Activated T-cell treated with anti-CD3 and anti-CD28 coated beads for 1 hour (primary cell): ENCODE data around the gene KLHDC7A.

ENCODE experiments used
- DNase-seq: peaks from one replicate; pipeline ENCODE4 v3.0.0-alpha.2; 2020; ENCODE audit warnings: low read depth

The KLHDC7A gene

GRCh38 chr1:18508084-18508483 lies 27.4 kb downstream of the KLHDC7A start:
- no peak for DNase-seq

GRCh38 chr1:18511149-18511873 lies 30.6 kb downstream of the KLHDC7A start:
- no peak for DNase-seq

- no peak for DNase-seq
These were observed 31.1 kb downstream of the KLHDC7A start for GRCh38 chr1:18511874-18512150.

DNA sequence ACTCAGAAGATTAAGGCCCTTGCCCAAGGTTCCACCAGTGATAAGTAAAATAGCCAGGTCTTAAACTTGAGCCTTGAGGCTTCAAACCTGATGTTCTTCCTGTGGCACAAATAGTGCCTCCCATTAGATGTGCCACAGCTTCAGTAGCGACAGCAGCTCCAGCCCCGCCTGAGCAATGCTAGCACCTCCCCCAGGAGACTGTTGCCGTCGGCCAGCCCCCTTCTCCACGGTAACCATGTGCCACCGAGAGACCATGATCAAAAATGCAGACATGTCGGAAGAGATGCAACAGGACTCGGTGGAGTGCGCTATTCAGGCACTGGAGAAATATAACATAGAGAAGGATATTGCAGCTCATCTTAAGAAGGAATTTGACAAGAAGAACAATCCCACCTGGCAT lies 32.2 kb downstream of the KLHDC7A start:
- DNase-seq, result no peak

- DNase-seq, result no peak
These were observed 33.3 kb downstream of the KLHDC7A start for GRCh38 chr1:18513995-18514394.

- DNase-seq, result no peak
These were observed 34.5 kb downstream of the KLHDC7A start for GRCh38 chr1:18515120-18515667.

DNA sequence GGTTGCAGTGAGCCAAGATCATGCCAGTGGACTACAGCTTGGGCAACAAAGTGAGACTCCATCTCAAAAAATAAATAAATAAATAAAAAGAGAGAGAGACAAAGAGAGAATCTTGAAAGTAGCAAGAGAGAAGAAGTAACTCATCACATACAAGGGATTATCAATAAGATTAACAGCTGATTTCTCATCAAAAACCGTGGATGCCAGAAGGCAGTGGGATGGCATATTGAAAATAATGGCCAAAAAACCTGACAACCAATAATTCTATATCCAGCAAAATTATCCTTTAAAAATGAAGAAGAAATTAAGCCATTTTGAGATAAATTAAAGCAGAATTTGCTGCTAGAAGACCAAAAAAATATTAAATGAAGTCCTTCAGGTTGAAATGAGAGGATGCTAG lies 35.7 kb downstream of the KLHDC7A start:
- no peak for DNase-seq

DNA sequence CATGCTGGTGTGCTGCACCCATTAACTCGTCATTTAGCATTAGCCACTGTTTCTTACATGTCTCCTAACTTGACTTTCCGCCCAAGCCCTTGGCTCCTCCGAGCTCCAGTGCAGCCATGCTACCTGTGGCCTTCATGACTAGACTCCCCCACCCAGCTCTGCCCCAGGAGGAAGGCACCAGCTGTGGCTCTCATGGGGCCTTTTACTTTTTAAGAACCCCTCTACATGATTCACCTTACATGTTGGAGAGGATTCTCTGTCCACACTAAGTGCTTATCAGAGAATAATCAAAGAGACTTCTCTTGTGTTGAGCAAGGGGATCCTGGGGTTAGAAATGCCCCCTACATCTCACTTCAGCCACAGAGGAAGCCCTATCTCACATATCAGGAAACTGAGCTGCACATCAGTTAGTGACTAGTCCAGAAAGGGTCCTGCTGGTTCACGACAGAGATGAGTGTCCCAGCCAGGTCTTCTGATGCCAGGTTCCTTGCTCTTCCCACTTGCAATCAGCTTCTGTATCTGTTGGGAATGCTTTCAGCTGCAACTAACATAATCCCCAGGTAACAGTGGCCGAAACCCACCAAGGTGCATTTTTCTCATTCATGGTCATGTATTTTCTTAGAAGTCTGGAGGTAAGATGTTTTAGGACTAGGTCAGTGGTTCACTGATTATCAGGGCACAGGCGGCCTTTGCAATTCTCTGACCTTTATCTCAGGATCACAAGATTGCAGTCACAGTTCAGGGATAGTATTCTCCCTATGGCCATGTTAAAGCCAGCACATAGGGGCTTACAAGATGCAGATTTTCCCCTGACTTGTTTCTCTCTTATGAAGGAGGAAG lies 45.9 kb downstream of the KLHDC7A start:
- no peak for DNase-seq

GRCh38 chr1:18527514-18527913 lies 46.8 kb downstream of the KLHDC7A start:
- DNase-seq, result no peak

GRCh38 chr1:18527921-18528320 lies 47.2 kb downstream of the KLHDC7A start:
- no peak for DNase-seq

GRCh38 chr1:18528616-18529015 lies 47.9 kb downstream of the KLHDC7A start:
- no peak for DNase-seq

DNA sequence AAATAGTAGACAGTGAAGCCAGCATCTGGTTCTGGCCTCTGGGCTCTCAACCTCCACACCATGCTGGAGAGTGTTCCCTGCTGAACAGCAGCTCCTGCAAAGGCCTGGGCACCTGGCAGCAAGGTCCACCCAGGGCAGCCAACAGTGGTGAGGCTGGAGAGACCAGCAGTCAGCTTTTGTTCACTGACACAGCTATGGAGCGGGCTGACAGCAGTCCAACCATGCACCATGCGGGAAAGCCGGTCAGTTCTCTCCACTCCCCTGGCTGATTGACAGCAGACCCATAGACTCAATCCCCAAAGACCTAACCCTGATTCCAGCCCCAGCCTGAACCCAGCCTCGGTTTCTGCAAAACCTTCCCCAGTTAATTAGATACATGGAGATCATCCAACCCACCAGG lies 49.0 kb downstream of the KLHDC7A start:
- DNase-seq, result no peak

- no peak for DNase-seq
These were observed 50.1 kb downstream of the KLHDC7A start for GRCh38 chr1:18530587-18531502.

- DNase-seq, result no peak
These were observed 50.7 kb downstream of the KLHDC7A start for GRCh38 chr1:18531503-18531845.

GRCh38 chr1:18532390-18533170 lies 51.9 kb downstream of the KLHDC7A start:
- no peak for DNase-seq

DNA sequence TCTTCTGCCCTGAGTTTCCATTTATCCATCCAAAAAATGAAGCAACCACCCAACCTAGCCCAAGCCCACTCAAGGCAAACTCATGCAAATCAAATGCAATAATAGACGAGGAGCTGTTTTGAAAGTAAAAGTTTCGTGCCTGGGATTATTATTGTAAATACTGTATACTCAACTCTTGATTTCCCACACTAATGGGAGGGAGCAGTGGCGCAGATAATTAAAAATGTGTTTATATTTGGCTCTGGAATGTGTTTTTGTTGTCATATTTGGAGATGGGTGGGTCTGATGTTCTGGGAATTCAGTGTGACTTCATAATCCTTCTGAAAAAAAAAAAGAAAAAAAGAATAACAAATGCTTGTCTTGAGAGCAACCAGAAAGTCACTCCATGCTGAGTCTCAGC lies 52.5 kb downstream of the KLHDC7A start:
- no peak for DNase-seq

DNA sequence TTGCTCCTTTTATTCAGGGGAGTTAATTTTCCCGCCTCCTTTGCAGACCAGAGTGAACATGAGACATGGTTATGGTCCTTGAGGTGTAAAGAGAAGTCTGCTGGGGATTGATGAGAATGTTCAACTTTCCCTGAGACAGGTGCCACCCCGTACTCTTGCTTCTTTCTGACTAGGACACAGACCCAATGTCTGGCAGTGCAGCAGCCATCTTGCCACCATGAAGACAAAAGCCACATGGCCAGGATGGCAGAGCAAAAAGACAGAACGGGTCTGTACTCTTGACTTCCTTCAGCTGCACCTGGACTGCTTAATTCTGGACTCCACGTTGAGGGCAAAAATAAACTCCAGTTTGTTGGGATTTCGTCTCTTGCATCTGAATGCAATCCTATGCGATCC lies 54.1 kb downstream of the KLHDC7A start:
- DNase-seq, result no peak
